ENCODE results near the gene RORB.

The RORB gene

GRCh38 chr9:74496819-74497747, at the start of gene RORB:
TSS of gene RORB (plus strand) at chr9:74497335. CDS start at chr9:74497977, 642 bp downstream.
- DNase-seq (ENCODE audit: low read depth in 2 of 2), result no peak

GRCh38 chr9:74447451-74448193, 49.5 kb upstream of the RORB start:
- no peak for DNase-seq (ENCODE audit: low read depth in 2 of 2)

DNA sequence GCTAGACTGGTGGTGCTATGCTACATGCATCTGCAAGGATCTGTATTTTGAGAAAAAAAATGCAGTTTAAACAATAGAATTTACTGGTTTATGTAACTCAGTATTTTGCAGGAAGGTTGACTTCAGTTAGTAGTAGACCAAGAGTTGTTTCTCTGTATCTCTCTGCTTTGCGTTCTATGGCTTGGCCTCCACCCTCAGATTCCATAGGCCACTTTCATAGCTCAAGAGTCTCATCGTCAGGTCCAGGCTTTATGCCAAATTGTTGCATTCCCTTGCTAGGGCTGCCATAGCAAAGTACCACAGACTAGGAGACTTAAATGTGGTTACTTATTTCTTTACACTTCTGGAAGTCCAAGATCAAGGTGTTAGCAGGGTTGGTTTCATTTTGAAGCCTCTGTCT, 48.1 kb upstream of the RORB start:
- DNase-seq (ENCODE audit: low read depth in 2 of 2), result no peak

DNA sequence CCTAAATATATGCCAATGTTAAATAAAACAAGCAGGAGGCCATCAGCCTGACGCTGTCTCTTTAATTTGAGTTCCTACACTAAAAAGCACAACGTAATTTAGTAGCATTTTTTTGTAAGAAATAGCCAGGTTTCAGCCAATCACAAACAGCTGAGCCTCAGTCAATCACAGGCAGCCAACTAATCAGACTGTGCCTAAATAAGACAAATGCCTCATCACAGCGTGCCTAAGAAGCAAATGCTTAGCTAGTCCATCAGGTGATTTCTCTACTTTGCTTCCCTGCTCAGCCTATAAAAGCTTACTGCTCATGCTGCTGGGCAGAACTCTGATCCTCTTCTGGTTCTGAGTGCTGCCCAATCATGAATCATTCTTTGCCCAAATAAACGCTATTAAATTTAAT, 38.3 kb upstream of the RORB start:
- no peak for DNase-seq (ENCODE audit: low read depth in 2 of 2)

- no peak for DNase-seq (ENCODE audit: low read depth in 2 of 2)
Observed at GRCh38 chr9:74463825-74464224, 33.3 kb upstream of the RORB start.

DNA sequence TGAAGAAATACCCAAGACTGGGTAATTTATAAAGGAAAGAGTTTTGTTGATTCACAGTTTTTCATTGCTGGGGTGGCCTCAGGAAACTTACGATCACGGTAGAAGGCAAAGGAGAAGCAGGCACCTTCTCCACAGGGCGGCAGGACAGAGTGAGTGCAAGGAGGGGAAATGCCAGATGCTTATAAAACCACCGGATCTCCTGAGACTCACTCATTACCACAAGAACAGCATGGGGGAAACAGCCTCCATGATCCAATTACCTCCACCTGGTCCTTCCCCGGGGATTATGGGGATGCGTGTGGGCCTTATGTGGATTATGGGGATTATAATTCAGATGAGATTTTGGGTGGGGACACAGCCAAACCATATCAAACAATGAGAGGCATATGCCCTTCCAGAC, 18.5 kb upstream of the RORB start:
- DNase-seq (ENCODE audit: low read depth in 2 of 2), result no peak

DNA sequence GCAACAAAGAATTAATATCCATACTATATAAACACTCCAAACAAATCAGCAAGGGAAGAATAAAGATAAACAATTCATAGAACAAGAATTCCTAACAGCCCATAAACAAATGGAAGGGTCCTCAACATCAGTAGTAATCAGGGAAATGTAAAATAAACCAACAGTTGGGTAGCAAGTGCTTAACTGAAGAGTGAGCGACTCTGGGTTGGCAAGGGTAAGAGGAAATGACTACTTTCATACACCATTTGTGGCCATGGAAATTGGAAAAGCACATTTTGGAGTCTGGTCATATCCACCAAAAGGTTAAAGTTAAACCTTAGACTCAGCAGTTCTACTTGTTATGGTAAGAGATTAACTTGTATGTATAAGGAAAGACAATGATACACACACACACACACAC, 17.4 kb upstream of the RORB start:
- DNase-seq (ENCODE audit: low read depth in 2 of 2), result no peak

DNA sequence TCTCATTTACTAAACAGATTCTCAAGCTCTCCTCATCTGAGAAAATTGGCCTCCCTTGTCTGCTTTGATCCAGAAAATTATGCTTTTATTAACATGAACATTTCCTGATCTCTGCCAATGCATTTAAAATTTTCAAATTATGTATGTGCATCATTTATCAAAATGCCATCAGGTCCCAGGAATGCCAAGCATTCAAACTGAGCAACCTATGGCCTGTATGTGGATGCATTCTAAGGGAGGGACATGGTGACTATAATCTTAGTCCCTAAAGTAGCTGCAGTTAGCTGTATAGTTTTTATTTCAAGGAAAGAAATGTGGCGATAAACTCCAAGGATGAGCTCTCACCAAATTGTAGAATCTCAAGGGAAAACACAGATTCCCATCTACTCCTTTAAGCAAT, 9.7 kb upstream of the RORB start:
- no peak for DNase-seq (ENCODE audit: low read depth in 2 of 2)

DNA sequence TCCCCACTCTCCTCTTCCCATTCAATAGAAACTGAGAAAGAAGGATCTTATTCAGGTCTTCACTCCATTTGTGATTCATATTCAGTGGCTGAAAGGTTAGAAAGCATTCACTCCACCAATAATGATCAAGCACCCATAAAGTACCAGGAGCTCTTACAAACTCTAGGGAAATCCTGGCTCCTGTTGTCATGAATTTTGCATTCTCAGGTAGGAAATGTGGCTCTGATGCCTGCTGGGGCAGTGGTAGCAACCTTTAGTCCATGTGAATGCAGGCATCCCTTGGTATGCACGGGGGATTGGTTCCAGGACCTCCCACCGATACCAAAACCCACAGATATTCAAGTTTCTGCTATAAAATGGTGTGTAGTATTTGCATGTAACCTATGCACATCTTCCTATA, 3.6 kb upstream of the RORB start:
- no peak for DNase-seq (ENCODE audit: low read depth in 2 of 2)

DNA sequence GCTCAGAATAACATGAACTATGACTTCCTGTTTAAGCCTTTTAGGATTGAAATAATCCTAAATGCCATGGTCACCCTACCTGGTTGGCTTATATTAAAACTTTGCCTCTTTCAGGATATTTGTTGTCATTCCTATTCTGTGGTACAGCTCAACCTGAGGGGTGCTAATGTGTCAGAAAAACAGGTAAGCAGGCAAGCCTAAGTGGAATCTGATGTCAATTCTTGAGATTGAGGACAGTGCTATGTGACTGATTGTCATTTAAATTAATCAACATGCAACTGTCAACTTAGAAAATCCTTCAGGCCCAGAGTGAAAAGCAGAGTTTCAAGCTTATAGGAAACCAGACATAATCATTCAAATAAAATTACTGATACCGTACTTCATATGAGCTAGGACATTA, 2.6 kb upstream of the RORB start:
- DNase-seq (ENCODE audit: low read depth in 2 of 2), result no peak

DNA sequence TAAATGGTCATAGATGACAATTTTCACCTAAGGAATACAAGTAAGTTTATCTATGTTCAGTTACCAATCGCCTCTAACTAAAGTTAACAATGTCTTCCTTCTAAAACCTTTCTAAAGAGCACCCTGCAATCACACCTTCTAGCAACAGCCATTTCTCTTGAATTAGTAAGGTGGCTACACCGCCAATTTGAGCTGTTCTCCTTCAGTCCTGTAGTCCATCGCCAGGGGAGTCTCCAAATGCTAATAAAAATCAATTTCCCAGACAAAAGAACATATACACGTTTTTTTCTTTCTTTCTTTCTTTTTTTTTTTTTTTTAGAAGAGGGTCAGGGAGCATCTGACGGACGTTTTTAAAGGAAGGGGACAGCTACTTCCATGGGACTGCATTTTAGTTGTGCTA, 729 bp upstream of the RORB start:
- no peak for DNase-seq (ENCODE audit: low read depth in 2 of 2)

- no peak for DNase-seq (ENCODE audit: low read depth in 2 of 2)
Observed at GRCh38 chr9:74497748-74498620, 849 bp downstream of the RORB start.

DNA sequence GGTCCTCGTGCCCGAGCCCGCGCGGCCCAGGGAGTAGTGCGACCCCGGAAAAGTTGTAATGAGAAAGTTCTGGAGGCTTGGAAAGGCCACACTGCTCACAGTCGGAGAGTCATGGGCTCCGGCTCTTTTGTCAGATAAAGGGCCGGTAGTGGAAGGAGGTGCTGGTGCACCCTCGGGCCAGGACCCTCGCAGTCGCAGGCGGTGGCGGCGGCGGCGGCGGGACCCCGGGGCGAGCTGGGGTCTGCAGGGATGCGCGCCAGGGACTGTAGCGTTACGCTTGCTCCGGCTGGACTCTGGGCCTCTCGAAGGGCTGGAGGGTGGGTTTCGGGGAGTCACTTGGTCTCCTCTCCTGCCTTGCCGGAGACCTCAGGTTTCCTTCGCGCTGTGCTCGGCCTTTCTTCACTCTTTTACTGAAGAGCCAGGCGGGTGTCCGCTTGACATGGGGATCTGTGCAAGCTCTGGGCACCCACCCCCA, 1.5 kb downstream of the RORB start:
- DNase-seq (ENCODE audit: low read depth in 2 of 2), result no peak

- DNase-seq (ENCODE audit: low read depth in 2 of 2), result no peak
Observed at GRCh38 chr9:74499111-74499601, 2.0 kb downstream of the RORB start.

GRCh38 chr9:74499770-74500583, 2.8 kb downstream of the RORB start:
- no peak for DNase-seq (ENCODE audit: low read depth in 2 of 2)

GRCh38 chr9:74500584-74500924, 3.4 kb downstream of the RORB start:
- no peak for DNase-seq (ENCODE audit: low read depth in 2 of 2)

- no peak for DNase-seq (ENCODE audit: low read depth in 2 of 2)
Observed at GRCh38 chr9:74501570-74501969, 4.4 kb downstream of the RORB start.

DNA sequence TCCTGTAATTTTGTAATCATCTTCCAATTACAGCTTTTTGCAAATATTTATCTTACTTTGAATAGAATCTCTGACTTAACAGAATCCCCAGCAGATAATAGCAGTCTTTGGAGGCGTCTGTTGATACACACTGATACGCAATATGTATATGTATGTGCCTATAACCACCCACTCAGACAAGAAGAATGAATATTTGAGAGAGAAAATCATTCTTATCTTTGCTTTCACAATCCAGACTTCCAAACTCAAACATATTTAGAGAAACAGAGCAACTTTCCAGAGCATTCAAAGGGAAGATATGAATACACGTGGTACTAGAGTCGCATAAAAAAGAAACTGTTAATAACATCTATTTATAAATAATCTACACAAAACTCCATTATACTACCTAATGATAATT, 6.1 kb downstream of the RORB start:
- no peak for DNase-seq (ENCODE audit: low read depth in 2 of 2)

DNA sequence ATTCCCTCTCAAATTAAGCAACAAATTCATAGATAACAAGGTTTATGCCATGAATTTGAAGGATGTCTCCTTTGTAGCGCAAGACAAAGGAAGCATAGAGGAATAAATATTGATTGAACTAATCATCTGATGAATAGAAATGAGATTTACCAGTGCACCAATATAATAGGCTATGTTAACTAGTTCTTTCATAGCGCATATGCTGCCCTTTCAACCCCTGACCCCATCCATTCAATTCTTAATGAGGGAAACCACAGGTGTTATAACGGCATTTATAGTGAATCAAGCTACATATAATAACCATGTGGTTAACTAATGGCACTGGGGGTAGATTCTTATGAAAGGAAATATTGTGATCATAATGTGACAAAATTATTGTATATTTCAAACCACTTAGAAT, 6.5 kb downstream of the RORB start:
- no peak for DNase-seq (ENCODE audit: low read depth in 2 of 2)

DNA sequence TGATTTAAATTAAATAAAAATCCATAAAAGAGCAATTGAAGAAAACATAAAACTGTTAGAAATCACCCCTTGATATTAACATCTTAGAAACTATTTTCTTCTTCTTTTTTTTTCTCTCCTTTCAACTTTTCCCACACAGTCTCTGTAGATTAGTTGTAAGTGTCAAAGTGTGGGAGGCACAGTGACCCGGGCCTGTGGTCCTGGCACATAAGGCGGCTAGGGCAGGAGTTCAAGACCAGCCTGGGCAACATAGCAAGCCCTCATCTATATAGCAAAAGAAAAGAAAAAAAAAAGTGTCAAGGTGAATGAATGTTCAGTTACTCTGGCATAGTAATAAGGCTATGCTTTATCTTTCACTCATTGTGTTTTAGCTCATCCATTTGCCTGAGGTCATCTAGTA, 14.2 kb downstream of the RORB start:
- no peak for DNase-seq (ENCODE audit: low read depth in 2 of 2)

GRCh38 chr9:74512416-74512815, 15.3 kb downstream of the RORB start:
- no peak for DNase-seq (ENCODE audit: low read depth in 2 of 2)
